HG02840 (cell line): ENCODE data around the gene COPG2.
"Not testable (repeated sequence)": the region's sequence is repeated elsewhere in the genome, so short reads cannot be mapped to it uniquely, and the experiment has no call there.

Experiments
- ATAC-seq: cut with Tn5 transposase; IDR thresholded peaks from one replicate; pipeline ENCODE4 v1.9.1; 2021; ENCODE audit warnings: mild to moderate bottlenecking, moderate library complexity, moderate number of reproducible peaks; ENCODE audit not compliant: unreplicated experiment, low FRiP score

COPG2 gene

GRCh38 chr7:130512038-130512437 lies 156.5 kb downstream of the COPG2 start:
- not testable (repeated sequence) for ATAC-seq

GRCh38 chr7:130506358-130506757 lies 162.2 kb downstream of the COPG2 start:
- no peak for ATAC-seq

DNA sequence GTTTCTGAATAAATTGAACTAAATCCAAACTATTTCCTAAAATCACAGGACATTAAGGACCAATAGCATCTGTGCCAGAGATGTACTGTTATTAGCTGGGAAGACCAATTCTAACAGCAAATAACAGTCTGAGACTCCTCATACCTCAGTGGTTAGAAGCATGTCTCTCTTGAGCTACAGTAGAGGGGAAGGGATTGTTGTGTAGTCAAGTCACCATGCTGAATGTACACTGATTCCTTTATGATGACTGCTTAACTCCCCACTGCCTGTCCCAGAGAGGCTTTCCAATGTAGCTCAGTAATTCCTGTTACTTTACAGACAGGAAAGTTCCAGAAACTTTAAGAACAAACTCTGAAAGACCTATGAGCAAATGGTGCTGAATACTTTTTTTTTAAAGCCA lies 162.8 kb downstream of the COPG2 start:
- ATAC-seq, result no peak

DNA sequence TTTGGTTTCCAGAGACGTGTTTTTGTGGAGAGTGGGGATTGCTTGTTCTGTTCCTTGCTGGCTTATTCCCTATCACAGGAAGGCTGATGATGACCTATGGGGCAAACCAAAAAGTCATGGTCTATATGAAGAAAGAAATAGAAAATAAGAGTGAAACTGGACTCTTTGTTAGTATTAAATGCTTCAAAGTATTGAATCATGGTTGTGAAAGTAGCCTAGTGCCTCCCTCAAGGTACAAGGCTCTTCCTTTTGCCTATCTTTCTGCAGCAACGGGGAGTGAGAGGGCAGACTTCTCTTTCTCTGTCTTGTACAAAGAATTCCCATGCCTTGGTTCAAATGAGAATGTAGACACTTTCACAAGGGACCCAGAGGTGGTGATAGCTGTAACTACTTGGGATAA lies 167.6 kb downstream of the COPG2 start:
- ATAC-seq, result no peak

DNA sequence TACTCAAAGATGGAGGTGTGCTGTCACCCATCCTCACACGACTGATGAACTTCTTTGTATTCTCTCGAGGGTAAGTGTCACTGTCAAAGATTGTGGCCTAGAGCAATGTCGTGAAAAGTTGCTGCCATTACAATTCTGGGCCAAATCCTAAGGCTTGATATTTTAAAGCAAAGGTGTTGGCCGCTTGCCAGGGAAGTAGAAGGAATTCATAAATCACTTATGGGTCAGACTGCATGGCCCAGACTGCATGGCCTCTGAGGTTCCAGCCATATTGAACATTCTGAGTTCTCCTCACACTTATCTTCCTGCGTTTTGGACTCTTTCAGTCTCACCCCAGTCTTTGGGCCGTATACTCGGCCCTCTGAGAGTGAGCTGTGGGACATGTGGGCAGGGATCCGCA lies 168.1 kb downstream of the COPG2 start:
- ATAC-seq, result no peak

DNA sequence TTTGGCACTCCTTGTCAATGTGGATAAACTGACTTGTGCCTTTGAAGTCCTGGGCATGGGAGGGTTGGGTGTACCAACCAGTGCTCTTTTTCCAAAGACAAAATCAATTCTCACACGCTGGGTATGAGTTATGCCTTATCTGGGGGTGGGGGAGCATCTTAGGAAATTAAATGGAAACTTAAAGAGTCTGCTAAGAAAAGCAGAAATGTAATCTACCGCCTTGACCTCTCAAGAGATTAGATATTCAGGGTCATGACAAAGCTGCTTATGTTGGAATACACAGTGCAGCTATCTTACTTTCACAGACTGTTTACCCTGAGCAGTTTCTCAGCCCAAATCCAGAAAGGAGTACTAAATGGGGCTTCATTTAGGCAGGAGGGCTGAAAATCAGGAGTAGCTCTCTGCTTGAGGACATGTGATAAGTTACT lies 174.1 kb downstream of the COPG2 start:
- ATAC-seq, result no peak

DNA sequence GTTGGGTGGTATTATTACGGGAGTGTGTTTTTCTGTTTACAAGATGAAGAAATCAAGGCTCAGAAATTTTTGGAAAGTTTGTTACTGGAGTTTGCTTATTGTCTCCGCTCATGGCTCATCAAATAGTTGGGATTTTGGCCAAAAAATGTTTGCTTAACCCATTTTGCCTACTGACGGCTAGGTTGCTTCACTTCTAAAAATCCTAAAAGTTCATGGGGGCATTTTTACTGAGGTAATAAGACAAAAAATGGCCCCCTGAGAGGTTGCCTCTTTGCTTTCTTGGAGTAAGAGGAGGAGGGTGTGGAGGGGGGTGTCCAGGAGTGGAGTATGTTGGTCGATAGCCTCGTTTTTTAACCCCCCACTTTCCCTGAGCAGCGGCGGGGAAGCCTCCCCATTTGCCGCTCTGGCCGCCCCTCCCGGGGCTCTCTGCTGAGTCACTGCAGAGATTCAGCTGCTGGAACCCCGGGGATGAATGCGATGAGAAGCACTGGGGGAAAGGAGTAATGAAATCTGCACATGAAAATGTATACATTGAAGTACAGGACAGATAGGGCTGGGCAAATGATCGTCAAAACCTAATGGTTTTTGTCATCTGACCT lies 175.2 kb downstream of the COPG2 start:
- no peak for ATAC-seq

DNA sequence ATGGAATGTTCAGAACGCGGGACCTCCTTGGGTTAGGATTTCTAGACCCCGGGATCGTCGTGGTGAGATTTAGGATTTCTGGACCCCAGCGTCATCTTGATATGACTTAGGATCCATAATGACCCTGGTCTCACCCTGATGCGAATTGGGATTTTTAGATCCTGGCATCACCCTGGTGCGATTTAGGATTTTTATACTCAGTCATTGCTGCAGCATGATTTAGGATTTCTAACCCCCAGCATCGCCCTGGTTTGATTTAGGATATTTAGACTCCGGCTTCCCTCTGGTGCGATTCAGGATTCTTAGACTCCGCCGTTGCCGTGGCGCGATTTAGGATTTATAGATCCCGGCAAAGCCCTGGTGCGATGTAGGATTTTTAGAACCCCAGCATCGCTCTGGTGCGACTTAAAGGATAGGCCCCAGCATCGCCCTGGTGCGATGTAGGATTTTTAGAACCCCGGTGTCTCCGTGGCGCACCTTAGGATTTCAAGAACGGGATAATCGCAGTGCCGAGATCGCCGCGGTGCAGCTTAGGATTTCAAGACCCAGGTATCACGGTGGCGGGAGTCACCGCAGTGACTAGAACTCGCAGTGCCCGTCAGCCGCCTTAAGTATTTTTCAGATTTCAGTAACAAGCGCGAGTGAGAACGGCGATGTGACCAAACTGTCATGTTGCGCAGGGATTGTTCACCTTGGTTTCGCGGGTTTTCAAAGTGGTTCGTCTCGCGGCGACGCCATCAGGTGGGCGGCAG lies 175.8 kb downstream of the COPG2 start:
- no peak for ATAC-seq

DNA sequence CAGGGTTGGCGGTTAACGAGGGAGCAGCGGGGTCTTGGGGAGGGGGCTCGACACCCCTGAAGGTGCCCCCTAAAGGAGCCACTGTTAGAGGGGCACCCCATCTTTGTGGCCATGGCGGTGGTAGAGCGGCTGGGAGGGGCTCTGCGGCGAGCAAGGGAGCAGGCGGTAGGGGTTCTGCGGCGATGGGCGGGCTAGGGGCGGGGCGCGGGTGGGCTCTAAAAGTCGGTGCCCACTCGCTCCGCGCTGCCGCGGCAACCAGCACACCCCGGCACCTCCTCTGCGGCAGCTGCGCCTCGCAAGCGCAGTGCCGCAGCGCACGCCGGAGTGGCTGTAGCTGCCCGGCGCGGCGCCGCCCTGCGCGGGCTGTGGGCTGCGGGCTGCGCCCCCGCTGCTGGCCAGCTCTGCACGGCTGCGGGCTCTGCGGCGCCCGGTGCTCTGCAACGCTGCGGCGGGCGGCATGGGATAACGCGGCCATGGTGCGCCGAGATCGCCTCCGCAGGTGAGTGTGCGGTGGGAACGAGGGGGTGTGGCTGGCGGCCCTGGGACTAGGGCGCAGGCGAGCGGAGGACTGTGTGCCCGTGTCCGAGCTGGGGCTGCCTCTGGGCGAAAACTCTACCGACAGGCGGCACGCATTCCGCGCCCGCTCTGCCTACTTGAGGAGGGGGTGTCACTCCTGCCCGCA lies 176.6 kb downstream of the COPG2 start, which contains the start of gene MEST:
TSS of gene MEST (plus strand) at position 245 of the 682 bp plus-strand sequence. CDS start at position 474, 229 bp downstream.
- no peak for ATAC-seq

- no peak for ATAC-seq
Measured at GRCh38 chr7:130490888-130491804, 177.4 kb downstream of the COPG2 start.

- no peak for ATAC-seq
Measured at GRCh38 chr7:130490311-130490791, 178.2 kb downstream of the COPG2 start.

DNA sequence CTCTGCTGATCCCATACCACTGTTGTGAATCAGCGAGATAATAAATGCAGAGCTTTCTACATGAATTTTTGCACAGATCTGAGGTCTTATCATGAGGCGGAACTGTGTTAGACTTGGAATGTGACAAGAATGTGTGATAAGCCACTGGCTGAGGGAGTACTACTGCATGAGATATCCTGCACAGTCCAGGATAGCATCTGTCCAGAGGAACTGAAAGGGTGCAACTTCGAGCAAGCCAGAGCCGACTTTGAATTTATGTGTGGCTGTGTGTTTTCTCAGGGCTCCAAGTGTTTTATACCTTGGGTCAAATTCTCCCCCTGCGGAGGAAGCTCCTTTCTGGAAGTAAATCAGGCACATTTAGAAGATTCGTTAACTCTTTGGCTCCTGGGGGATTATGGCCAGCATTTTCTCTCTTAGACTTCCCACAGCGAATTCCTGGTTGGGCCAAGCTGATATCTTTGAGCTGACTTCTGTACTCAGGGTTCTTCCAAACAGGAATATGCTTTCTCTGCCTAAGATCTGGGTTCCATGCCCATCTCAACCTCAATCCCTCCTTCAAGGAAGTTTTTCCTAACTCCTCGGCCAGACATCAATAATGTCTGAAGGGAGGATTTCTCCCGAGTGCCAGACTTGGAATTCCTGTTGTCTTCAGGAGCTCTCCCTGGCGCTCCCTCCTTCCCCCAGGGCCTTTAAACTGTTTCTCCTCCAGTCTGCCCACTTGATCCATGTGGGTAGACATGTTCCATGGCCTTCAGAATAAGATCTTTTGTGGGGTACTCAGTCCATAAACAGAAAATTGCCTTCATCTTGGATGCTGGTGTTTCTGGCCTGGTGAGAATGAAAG lies 179.2 kb downstream of the COPG2 start:
- no peak for ATAC-seq

DNA sequence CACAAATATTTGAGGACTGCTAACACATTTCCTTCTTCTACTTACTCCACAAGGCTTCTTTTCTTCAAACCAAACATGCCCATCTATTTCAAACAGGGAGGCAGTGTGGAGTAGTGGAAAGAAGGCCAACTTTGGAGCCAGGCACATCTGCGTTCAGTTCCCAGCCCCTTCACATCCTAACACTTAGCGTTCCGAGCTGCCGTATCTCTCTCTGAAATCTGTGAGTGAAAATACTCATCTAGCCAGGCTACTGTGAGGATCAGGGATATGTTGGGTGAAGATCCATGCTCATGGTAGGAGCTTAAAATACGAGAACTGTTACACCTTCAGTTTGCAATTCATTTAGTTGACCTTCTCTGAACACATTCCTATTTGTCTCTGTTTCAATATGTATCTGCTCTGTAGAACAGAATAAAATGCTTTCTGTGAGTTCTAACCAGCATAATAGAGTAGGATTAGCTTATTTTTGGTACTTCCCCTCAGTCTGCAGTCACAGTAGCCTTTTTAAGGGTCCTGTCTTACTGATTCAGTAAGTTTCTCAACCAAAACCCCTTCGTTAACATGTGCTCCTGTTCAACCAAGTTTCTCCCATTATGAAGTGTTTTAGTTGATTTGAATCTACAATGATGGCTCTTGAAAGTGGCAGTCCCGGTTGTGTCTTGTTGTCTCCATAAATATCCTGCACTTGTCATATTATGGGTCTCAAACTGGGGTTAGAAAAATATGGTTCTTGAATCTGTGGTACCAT lies 180.0 kb downstream of the COPG2 start:
- ATAC-seq, result no peak

DNA sequence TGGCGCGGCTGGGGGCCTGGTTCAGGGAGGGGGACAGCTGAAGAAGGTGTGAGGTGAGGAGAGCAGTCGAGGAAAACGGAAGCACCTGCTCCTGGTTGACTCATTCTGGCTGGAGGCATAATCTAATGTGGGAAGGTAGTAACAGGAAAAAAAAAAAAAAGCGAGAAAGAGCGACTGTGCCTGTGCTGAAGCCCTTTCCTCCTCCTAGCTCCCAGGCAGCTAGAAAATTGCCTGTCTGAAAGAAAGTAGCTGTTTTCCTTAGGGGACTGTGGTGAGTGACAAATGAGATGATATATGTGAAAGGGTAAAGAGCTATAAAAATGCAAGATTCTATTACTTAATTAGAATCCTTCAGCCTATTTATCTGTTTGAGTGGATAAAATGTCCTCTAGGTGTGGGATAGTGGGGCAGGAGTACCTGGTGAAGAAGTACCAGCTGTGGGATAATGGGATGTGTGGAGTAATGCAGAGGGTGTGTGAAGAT lies 181.6 kb downstream of the COPG2 start:
- no peak for ATAC-seq

GRCh38 chr7:130486114-130486953 lies 182.2 kb downstream of the COPG2 start:
- no peak for ATAC-seq

GRCh38 chr7:130485734-130486113 lies 182.8 kb downstream of the COPG2 start:
- ATAC-seq, result no peak

DNA sequence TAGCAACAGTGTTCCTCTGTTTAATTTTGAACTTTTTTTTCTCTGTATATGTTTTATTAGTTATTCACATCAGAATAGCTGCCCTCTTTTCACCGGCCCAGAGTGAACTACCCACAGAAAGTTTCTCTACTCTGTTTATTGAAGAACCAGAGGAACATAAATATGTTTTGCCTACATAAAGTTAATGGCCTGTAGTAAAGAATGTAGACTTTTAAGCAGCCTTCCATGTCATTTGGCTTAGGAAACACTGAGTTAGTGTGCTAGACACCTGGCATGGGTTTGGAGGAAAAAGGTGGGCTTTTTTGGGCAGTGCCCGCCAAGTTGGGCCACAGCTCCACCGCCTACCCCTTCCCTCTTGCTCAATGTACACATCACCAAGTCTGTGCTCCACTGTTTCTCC lies 185.5 kb downstream of the COPG2 start:
- ATAC-seq, result no peak

- ATAC-seq, result no peak
Measured at GRCh38 chr7:130481898-130482297, 186.7 kb downstream of the COPG2 start.
